Transverse colon (tissue), 4 donors: ENCODE measurements around the gene PRKG1. TPM values are rescaled to one million over a fixed set of nuclear protein-coding genes. Genes with fewer than 3 reads are reported as not detected.

Experiments used
- DNase-seq: peaks from one replicate; pipeline ENCODE4 v3.0.0-alpha.2; 2019
- H3K27ac ChIP-seq, 4 donors: fragments of 200-600 bp; sonication (generic); 2 replicates each; pipeline ENCODE4 v1.5.1; 2016 to 2018; ENCODE audit warnings: inconsistent platforms in 4 of 4
- H3K27me3 ChIP-seq: fragments of 200-600 bp; sonication (generic); 2 replicates; pipeline ENCODE4 v1.5.1; 2017; ENCODE audit warnings: inconsistent platforms
- H3K36me3 ChIP-seq, 4 donors: fragments of 200-600 bp; sonication (generic); 2 replicates each; pipeline ENCODE4 v1.5.1; 2017 to 2019; ENCODE audit warnings: inconsistent platforms in 4 of 4
- H3K4me1 ChIP-seq, 4 donors: fragments of 200-600 bp; sonication (generic); 2 replicates each; pipeline ENCODE4 v1.5.1; 2017 to 2020; ENCODE audit warnings: inconsistent platforms in 4 of 4
- H3K4me3 ChIP-seq, 4 donors: fragments of 200-600 bp; sonication (generic); 1 replicate in 1 of 4; 2 replicates in 3 of 4; pipeline versions ENCODE4 v1.5.1 to v1.6.1; 2017 to 2019; ENCODE audit warnings: inconsistent platforms in 4 of 4
- H3K9me3 ChIP-seq, 2 donors: fragments of 200-600 bp; sonication (generic); 2 replicates each; pipeline ENCODE4 v1.5.1; 2017 to 2019; ENCODE audit warnings: inconsistent platforms in 2 of 2
- EP300 ChIP-seq: sonication (generic); formaldehyde crosslinking; IDR thresholded peaks from one replicate; pipeline ENCODE4 v1.6.1; 2017; ENCODE audit warnings: antibody characterized with exemption, low read depth
- POLR2A ChIP-seq: fragments of 450-650 bp; IDR thresholded peaks from one replicate; pipeline ENCODE4 v1.6.1; 2016; ENCODE audit warnings: antibody characterized with exemption, mild to moderate bottlenecking, moderate library complexity
- POLR2AphosphoS5 ChIP-seq, 3 donors: sonication (generic); formaldehyde crosslinking; IDR thresholded peaks; one replicate each; pipeline ENCODE4 v1.6.1; 2016; ENCODE audit warnings: antibody characterized with exemption in 3 of 3
- WGBS, 2 donors: methylation state at CpG; one replicate each; pipeline ENCODE4 v1.1.5; 2018; ENCODE audit warnings: low coverage in 1 of 2; 5-methylcytosine and 5-hydroxymethylcytosine counted together
- in situ Hi-C, 4 donors: fragments of 200-750 bp; cut with MboI; loops; one replicate each; pipeline versions ENCODE4 v1.15.0 to v1.15.1; 2017; ENCODE audit warnings: low sequenced_read_pairs in 3 of 4, low pct_ligation_motif_present in 1 of 4, low pct_unique_long_range_greater_than_20kb in 1 of 4
- intact Hi-C: fragments of 100-400 bp; cut with DNase I; formaldehyde crosslinking; loops from one replicate; pipeline ENCODE4 v1.15.1; 2023; ENCODE audit warnings: low total_unique reads
- total RNA-seq, 4 donors: library from RNA; depleted of rRNA; stranded (reverse); fragments of >200 nt; gene quantifications; one replicate each; pipeline ENCODE4 v1.1.0, GENCODE V29; 2016
- TF ChIP-seq, protein P1 (sequence below), 5 experiments: fragments of 200-600 bp in 3 of 5; fragments of 450-650 bp in 2 of 5; sonication (generic) in 3 of 5; IDR thresholded peaks; 1 replicate in 2 of 5; 2 replicates in 3 of 5; pipeline ENCODE4 v1.5.1; 2016 to 2017; ENCODE audit warnings: antibody characterized with exemption in 5 of 5, inconsistent platforms in 3 of 5, mild to moderate bottlenecking in 2 of 5, moderate library complexity in 1 of 5

Gene PRKG1
- total RNA-seq, 4 donors from 2014 or later = 17.6 to 30.6 (median 26.9) TPM

DNA sequence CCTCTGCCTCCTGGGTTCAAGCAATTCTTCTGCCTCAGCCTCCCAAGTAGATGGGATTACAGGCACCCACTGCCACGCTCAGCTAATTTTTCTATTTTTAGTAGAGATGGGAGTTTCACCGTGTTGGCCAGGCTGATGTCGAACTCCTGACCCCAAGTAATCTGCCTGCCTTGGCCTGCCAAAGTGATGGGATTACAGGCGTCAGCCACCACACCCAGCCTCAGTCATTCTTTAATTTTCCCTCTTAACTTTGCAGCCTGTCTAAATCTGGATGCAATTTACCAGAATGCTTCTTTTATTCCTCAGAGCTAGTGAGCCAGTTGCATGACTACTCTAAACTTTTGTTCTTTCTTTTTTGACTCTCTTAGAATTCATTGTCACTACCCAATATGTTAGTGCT, 715.6 kb downstream of the PRKG1 start:
- in situ Hi-C loops (no loop called here), intact Hi-C loops (no loop called here)
- TF ChIP-seq, protein P1, sequence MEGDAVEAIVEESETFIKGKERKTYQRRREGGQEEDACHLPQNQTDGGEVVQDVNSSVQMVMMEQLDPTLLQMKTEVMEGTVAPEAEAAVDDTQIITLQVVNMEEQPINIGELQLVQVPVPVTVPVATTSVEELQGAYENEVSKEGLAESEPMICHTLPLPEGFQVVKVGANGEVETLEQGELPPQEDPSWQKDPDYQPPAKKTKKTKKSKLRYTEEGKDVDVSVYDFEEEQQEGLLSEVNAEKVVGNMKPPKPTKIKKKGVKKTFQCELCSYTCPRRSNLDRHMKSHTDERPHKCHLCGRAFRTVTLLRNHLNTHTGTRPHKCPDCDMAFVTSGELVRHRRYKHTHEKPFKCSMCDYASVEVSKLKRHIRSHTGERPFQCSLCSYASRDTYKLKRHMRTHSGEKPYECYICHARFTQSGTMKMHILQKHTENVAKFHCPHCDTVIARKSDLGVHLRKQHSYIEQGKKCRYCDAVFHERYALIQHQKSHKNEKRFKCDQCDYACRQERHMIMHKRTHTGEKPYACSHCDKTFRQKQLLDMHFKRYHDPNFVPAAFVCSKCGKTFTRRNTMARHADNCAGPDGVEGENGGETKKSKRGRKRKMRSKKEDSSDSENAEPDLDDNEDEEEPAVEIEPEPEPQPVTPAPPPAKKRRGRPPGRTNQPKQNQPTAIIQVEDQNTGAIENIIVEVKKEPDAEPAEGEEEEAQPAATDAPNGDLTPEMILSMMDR (IDR thresholded peaks at IDR 0.05) = no peak
- TF ChIP-seq EP300 (no peak), POLR2A (no peak), POLR2AphosphoS5 (IDR thresholded peaks at IDR 0.05) (no peak)
- Histone ChIP-seq H3K4me1 (no peaks in the 10 kb centered on the region), H3K36me3 (no peaks in the 10 kb centered on the region), H3K4me3 (no peak overlapping the region), H3K27ac (no peak overlapping the region), H3K9me3 (peaks cover 0 to 5% of the 10 kb centered on the region in 2 donors), H3K27me3 (no peaks in the 10 kb centered on the region)
- 57 to 63% methylated on average over 3 to 4 of the region's 4 CpGs for WGBS, 2 donors
- DNase-seq = no peak

DNA sequence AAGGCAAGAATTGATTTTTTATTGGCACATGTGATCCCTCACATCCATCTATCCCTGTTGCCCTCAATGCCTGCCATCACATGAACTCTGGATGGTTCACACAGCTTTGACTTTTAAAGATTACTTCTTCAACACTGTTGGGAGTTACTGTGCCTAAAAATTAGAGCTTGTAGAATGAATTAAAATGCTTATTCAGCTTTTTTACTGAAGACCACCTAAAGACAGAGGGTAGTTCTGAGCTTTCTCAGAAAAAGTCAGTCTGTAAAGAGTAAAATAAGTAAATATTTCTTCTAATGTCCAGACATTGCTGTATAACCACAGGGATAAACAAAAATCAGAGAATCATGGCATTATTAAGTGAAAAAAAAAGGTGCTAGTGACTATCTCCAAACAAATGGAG, 718.4 kb downstream of the PRKG1 start:
- no peak for DNase-seq
- Histone ChIP-seq H3K27ac (no peak overlapping the region), H3K36me3 (no peaks in the 10 kb centered on the region), H3K4me3 (no peak overlapping the region), H3K27me3 (no peaks in the 10 kb centered on the region), H3K9me3 (peaks cover 0 to 5% of the 10 kb centered on the region in 2 donors), H3K4me1 (no peaks in the 10 kb centered on the region)
- intact Hi-C loops (no loop called here), in situ Hi-C loops (no loop called here)
- TF ChIP-seq EP300 (no peak), POLR2A (no peak), POLR2AphosphoS5 (IDR thresholded peaks at IDR 0.05) (no peak)
- TF ChIP-seq, protein P1 (IDR thresholded peaks at IDR 0.05) = no peak

DNA sequence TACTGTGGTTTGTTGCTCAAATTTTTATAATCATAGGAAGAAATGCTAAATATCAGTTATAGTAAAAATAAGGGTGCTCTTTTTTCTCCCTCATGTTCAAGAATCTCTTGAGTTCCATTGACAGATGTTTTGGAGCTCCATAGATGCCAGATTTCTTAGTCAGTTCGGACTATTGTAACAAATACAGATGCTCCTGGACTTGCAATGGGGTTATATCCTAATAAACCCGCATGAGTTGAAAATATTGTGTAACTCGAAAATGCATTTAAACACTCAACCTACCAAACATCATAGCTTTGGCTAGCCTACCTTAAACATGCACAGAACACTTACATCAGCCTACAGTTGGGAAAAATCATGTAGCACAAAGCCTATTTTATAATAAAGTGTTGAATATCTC, 725.8 kb downstream of the PRKG1 start:
- no peak overlapping the region for H3K27ac ChIP-seq
- intact Hi-C loops (no loop called here), in situ Hi-C loops (no loop called here)
- peaks cover 0 to 4% (median 0%) of the 10 kb centered on the region in 4 donors for H3K4me1 ChIP-seq
- H3K27me3 ChIP-seq = no peaks in the 10 kb centered on the region
- 79 to 90% methylated on average over 3 of the region's 3 CpGs for WGBS, 2 donors
- no peaks in the 10 kb centered on the region for H3K9me3 ChIP-seq
- TF ChIP-seq EP300 = no peak
- TF ChIP-seq, protein P1 (IDR thresholded peaks at IDR 0.05) = no peak
- no peak for TF ChIP-seq POLR2AphosphoS5 (IDR thresholded peaks at IDR 0.05)
- no peak for TF ChIP-seq POLR2A
- no peaks in the 10 kb centered on the region for H3K36me3 ChIP-seq
- no peak for DNase-seq
- H3K4me3 ChIP-seq = no peak overlapping the region

DNA sequence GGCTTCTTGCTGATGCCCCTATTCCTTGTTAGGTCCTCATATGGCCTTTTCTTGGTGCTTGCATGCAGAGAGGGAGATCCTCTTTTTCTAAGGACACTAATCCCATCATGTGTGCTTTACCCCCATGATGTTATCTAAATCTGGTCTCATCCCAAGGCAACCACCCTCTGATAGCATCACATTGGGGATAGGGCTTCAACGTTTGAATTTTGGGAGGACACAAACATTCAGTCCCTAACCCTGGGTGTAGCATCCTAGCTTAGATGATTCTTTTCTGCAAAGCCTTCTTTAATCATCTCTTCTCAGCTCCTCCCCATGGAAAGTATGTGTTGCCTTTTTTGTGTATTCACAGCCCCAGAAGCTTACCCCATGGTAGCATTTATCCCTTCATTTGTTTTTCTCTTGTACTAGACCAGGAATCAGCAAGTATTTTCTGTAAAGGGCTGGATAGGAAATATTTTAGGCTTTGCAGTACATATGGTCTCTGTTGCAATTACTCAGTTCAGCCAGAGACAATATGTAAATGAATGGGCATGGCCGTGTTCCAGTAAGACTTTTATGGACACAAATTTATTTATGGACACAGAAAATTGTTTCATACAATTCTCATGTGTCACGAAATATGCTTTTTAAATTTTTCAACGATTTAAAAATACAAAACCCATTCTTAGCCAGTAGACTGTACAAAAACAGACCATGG, 726.6 kb downstream of the PRKG1 start:
- H3K4me1 ChIP-seq = peaks cover 0 to 4% (median 0%) of the 10 kb centered on the region in 4 donors
- no peaks in the 10 kb centered on the region for H3K36me3 ChIP-seq
- DNase-seq = no peak
- no peaks in the 10 kb centered on the region for H3K27me3 ChIP-seq
- in situ Hi-C loops = no loop called here
- intact Hi-C loops = no loop called here
- WGBS, 2 donors = 77 to 79% methylated on average over 4 of the region's 4 CpGs
- no peak for TF ChIP-seq POLR2A
- TF ChIP-seq, protein P1 (IDR thresholded peaks at IDR 0.05) = no peak
- no peak for TF ChIP-seq POLR2AphosphoS5 (IDR thresholded peaks at IDR 0.05)
- no peak for TF ChIP-seq EP300
- no peak overlapping the region for H3K4me3 ChIP-seq
- H3K9me3 ChIP-seq = no peaks in the 10 kb centered on the region
- no peak overlapping the region for H3K27ac ChIP-seq
